ENCODE results near the gene NIPBL. TPM values are rescaled to one million over a fixed set of nuclear protein-coding genes. Genes with fewer than 3 reads are reported as not detected.

NIPBL gene
- total RNA-seq, 1 experiment from 2014 or later, result 45.1 TPM

DNA sequence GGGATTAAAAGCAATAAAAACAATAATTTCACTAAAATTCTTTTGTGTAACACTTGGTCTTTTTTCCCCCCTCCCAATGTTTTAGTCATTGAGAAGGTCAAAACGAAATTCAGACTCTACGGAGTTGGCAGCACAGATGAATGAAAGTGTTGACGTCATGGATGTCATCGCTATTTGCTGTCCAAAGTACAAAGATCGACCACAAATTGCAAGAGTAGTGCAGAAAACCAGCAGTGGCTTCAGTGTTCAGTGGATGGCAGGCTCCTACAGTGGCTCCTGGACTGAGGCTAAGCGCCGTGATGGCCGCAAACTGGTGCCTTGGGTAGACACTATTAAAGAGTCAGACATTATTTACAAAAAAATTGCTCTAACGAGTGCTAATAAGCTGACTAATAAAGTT, 187.9 kb downstream of the NIPBL start:
- no TSS peak for BruUV-seq (replicated peaks)
- CTCF ChIA-PET, result no interaction called here

DNA sequence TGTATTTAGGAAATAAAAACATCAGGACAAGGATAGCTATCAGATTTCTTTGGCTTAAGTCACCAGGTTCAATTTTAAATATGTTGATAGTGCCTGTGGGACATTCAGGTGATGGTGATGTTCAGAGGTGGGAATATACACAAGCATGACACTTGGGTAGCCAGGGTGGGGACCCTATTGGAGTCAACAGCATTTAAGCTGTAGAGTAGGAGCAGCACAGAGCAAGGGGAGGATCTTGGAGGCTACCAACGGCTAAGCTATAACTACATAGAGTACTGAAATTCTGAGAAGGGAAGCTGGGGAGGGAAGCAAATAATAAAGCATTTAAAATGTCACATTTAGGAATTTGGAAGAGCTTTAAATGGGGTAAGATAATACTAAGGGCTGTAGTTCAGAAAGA, 194.9 kb downstream of the NIPBL start:
- no peak for ATAC-seq
- CTCF ChIA-PET, result no interaction called here
- no peak overlapping the region for H3K9ac ChIP-seq (ENCODE audit: low read length)
- no peak for TF ChIP-seq EZH2phosphoT487 (IDR thresholded peaks at IDR 0.05; ENCODE audit: borderline replicate concordance)
- no peak for TF ChIP-seq EZH2 (IDR thresholded peaks at IDR 0.05)
- TF ChIP-seq, protein P1, sequence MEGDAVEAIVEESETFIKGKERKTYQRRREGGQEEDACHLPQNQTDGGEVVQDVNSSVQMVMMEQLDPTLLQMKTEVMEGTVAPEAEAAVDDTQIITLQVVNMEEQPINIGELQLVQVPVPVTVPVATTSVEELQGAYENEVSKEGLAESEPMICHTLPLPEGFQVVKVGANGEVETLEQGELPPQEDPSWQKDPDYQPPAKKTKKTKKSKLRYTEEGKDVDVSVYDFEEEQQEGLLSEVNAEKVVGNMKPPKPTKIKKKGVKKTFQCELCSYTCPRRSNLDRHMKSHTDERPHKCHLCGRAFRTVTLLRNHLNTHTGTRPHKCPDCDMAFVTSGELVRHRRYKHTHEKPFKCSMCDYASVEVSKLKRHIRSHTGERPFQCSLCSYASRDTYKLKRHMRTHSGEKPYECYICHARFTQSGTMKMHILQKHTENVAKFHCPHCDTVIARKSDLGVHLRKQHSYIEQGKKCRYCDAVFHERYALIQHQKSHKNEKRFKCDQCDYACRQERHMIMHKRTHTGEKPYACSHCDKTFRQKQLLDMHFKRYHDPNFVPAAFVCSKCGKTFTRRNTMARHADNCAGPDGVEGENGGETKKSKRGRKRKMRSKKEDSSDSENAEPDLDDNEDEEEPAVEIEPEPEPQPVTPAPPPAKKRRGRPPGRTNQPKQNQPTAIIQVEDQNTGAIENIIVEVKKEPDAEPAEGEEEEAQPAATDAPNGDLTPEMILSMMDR (IDR thresholded peaks at IDR 0.05 in 2 of 3, conservative IDR thresholded peaks at IDR 0.05 in 1 of 3; ENCODE audit: borderline replicate concordance in 1 of 3, insufficient read depth in 1 of 3, low read depth in 2 of 3, low read length in 2 of 3), result no peak
- no peak for TF ChIP-seq ELF1 (IDR thresholded peaks at IDR 0.05; ENCODE audit: borderline replicate concordance, low read depth)
- TF ChIP-seq YY1 (IDR thresholded peaks at IDR 0.05; ENCODE audit: extremely low read depth, insufficient replicate concordance, low read depth, low read length), result no peak
- no peak for TF ChIP-seq SIN3A (IDR thresholded peaks at IDR 0.05; ENCODE audit: low read depth)
- TF ChIP-seq, protein P2, sequence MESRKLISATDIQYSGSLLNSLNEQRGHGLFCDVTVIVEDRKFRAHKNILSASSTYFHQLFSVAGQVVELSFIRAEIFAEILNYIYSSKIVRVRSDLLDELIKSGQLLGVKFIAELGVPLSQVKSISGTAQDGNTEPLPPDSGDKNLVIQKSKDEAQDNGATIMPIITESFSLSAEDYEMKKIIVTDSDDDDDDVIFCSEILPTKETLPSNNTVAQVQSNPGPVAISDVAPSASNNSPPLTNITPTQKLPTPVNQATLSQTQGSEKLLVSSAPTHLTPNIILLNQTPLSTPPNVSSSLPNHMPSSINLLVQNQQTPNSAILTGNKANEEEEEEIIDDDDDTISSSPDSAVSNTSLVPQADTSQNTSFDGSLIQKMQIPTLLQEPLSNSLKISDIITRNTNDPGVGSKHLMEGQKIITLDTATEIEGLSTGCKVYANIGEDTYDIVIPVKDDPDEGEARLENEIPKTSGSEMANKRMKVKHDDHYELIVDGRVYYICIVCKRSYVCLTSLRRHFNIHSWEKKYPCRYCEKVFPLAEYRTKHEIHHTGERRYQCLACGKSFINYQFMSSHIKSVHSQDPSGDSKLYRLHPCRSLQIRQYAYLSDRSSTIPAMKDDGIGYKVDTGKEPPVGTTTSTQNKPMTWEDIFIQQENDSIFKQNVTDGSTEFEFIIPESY (IDR thresholded peaks at IDR 0.05; ENCODE audit: extremely low read depth, insufficient replicate concordance, low read length), result no peak
- no peak for TF ChIP-seq TCF7L2 (IDR thresholded peaks at IDR 0.05; ENCODE audit: borderline replicate concordance, extremely low read depth, insufficient read depth, insufficient read length)
- no peak for TF ChIP-seq FOSL1 (IDR thresholded peaks at IDR 0.05; ENCODE audit: low read depth)
- no peak for TF ChIP-seq RAD21 (IDR thresholded peaks at IDR 0.05; ENCODE audit: low read depth)
- TF ChIP-seq SP1 (IDR thresholded peaks at IDR 0.05; ENCODE audit: low read depth), result no peak
- no peak for TF ChIP-seq CEBPB (IDR thresholded peaks at IDR 0.05; ENCODE audit: low read depth)
- TF ChIP-seq, protein P3, sequence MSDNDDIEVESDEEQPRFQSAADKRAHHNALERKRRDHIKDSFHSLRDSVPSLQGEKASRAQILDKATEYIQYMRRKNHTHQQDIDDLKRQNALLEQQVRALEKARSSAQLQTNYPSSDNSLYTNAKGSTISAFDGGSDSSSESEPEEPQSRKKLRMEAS (IDR thresholded peaks at IDR 0.05), result no peak
- no peak for TF ChIP-seq JUND (IDR thresholded peaks at IDR 0.05)
- no peak for TF ChIP-seq ZNF274 (IDR thresholded peaks at IDR 0.05; ENCODE audit: low read depth, low read length)
- TF ChIP-seq EGR1 (IDR thresholded peaks at IDR 0.05; ENCODE audit: low read depth), result no peak
- no peak for TF ChIP-seq SRF (IDR thresholded peaks at IDR 0.05; ENCODE audit: low read depth)

More for the DNA sequence above, 187.9 kb downstream of the NIPBL start:
- Histone ChIP-seq H3K27ac (ENCODE audit: low read depth, low read length) (no peak overlapping the region), H3K9me3 (ENCODE audit: control insufficient read depth in 1 of 2, insufficient read depth in 1 of 2, low read depth in 1 of 2, low read length in 2 of 2) (no peaks in the 10 kb centered on the region), H3K79me2 (ENCODE audit: insufficient read depth, low read length) (no peaks in the 10 kb centered on the region), H3K36me3 (ENCODE audit: control insufficient read depth in 1 of 2, insufficient read depth in 2 of 2, low read length in 2 of 2) (peaks cover 8 to 10% of the 10 kb centered on the region in 2 experiments), H3K9me2 (ENCODE audit: insufficient read depth) (no peaks in the 10 kb centered on the region), H3K4me2 (ENCODE audit: low read length) (no peak overlapping the region), H2AFZ (ENCODE audit: low read depth, low read length, poor library complexity, severe bottlenecking) (no peak overlapping the region), H3K9ac (ENCODE audit: low read length) (no peak overlapping the region), H4K20me1 (ENCODE audit: insufficient read depth) (no peaks in the 10 kb centered on the region; the same call in 1 of the 2 replicates), H3K4me1 (ENCODE audit: control insufficient read depth in 1 of 2, insufficient read depth in 2 of 2, low read length in 2 of 2) (no peaks in the 10 kb centered on the region), H3K27me3 (ENCODE audit: insufficient read depth, low read length) (no peaks in the 10 kb centered on the region), H3K4me3 (replicated peaks in 1 of 2; ENCODE audit: low read depth in 1 of 2, low read length in 2 of 2) (no peak overlapping the region)
- ChIA-PET RAD21 (ENCODE audit: low non-redundant PET in 1 of 2, low total read pairs in 2 of 2, uncharacterized antibody in 2 of 2, unreplicated experiment in 2 of 2) (no interaction called here), POLR2A (no interaction called here)
- ATAC-seq (no peak), DNase-seq (ENCODE audit: low read depth, low spot score) (no peak)
- no peak for TF ChIP-seq EZH2phosphoT487 (IDR thresholded peaks at IDR 0.05; ENCODE audit: borderline replicate concordance)
- TF ChIP-seq, protein P4, sequence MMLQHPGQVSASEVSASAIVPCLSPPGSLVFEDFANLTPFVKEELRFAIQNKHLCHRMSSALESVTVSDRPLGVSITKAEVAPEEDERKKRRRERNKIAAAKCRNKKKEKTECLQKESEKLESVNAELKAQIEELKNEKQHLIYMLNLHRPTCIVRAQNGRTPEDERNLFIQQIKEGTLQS (IDR thresholded peaks at IDR 0.05), result no peak
- intact Hi-C loops (cut with micrococcal nuclease), result no loop called here

More for the DNA sequence above, 194.9 kb downstream of the NIPBL start:
- Histone ChIP-seq H3K9me3 (ENCODE audit: control insufficient read depth in 1 of 2, insufficient read depth in 1 of 2, low read depth in 1 of 2, low read length in 2 of 2) (no peaks in the 10 kb centered on the region), H3K27ac (ENCODE audit: low read depth, low read length) (no peak overlapping the region), H3K27me3 (ENCODE audit: insufficient read depth, low read length) (no peaks in the 10 kb centered on the region), H3K4me1 (ENCODE audit: control insufficient read depth in 1 of 2, insufficient read depth in 2 of 2, low read length in 2 of 2) (no peaks in the 10 kb centered on the region), H3K4me2 (ENCODE audit: low read length) (no peak overlapping the region), H4K20me1 (ENCODE audit: insufficient read depth) (no peaks in the 10 kb centered on the region), H3K4me3 (replicated peaks in 1 of 2; ENCODE audit: low read depth in 1 of 2, low read length in 2 of 2) (no peak overlapping the region), H3K79me2 (ENCODE audit: insufficient read depth, low read length) (no peaks in the 10 kb centered on the region), H2AFZ (ENCODE audit: low read depth, low read length, poor library complexity, severe bottlenecking) (no peak overlapping the region), H3K36me3 (ENCODE audit: control insufficient read depth in 1 of 2, insufficient read depth in 2 of 2, low read length in 2 of 2) (no peaks in the 10 kb centered on the region), H3K9me2 (ENCODE audit: insufficient read depth) (no peaks in the 10 kb centered on the region)
- DNase-seq (ENCODE audit: low read depth, low spot score), result no peak
- BruUV-seq (replicated peaks), result no TSS peak
- ChIA-PET POLR2A (interaction anchor here (0.9 kb wide), 1 partner anchor 177 kb away, joined by 3 read pairs; the partner anchor contains the start of gene CPLANE1), RAD21 (ENCODE audit: low non-redundant PET in 1 of 2, low total read pairs in 2 of 2, uncharacterized antibody in 2 of 2, unreplicated experiment in 2 of 2) (no interaction called here)
- intact Hi-C loops (cut with micrococcal nuclease), result no loop called here
